Natural killer cell (primary cell): ENCODE results near the gene SRPK2. TPM values are rescaled to one million over a fixed set of nuclear protein-coding genes. Genes with fewer than 3 reads are reported as not detected.

Source experiments
- ATAC-seq, 3 donors: fragments of 150-1000 bp in 2 of 3; fragments of 200-7000 bp in 1 of 3; cut with Tn5 transposase; 1 replicate in 1 of 3; 2 replicates in 2 of 3; pipeline ENCODE4 v1.10.0; 2021; ENCODE audit warnings: mild to moderate bottlenecking in 2 of 3, moderate library complexity in 2 of 3
- DNase-seq, 2 donors: peaks; one replicate each; pipeline versions ENCODE4 v3.0.0 to v3.0.0-alpha.2; 2013 to 2021; ENCODE audit warnings: mixed read lengths in 1 of 2
- H3K27ac ChIP-seq: one replicate; pipeline ENCODE4 v1.5.1; 2013; ENCODE audit warnings: mild to moderate bottlenecking, low read length
- H3K27me3 ChIP-seq: one replicate; pipeline ENCODE4 v1.6.1; 2013; ENCODE audit warnings: low read length; ENCODE audit not compliant: control insufficient read depth, insufficient read depth
- H3K36me3 ChIP-seq: one replicate; pipeline ENCODE4 v1.6.1; 2013; ENCODE audit warnings: low read length; ENCODE audit not compliant: control insufficient read depth, insufficient read depth
- H3K4me1 ChIP-seq: one replicate; pipeline ENCODE4 v1.6.1; 2013; ENCODE audit warnings: low read length; ENCODE audit not compliant: control insufficient read depth, insufficient read depth
- H3K4me3 ChIP-seq: one replicate; pipeline ENCODE4 v1.5.1; 2013; ENCODE audit warnings: low read length
- H3K9me3 ChIP-seq: one replicate; pipeline ENCODE4 v1.6.1; 2013; ENCODE audit warnings: low read length; ENCODE audit not compliant: control insufficient read depth, insufficient read depth
- H3K27ac Mint-ChIP-seq, 2 donors: one replicate each; pipeline ENCODE4 v1.8.0; 2022; ENCODE audit warnings: mild to moderate bottlenecking in 2 of 2, mixed read lengths in 2 of 2, moderate library complexity in 1 of 2
- H3K27me3 Mint-ChIP-seq, 2 donors: one replicate each; pipeline ENCODE4 v1.8.0; 2022; ENCODE audit warnings: low read depth in 2 of 2, mixed read lengths in 2 of 2
- H3K36me3 Mint-ChIP-seq: one replicate; pipeline ENCODE4 v1.8.0; 2022; ENCODE audit warnings: mixed read lengths
- H3K4me1 Mint-ChIP-seq, 2 donors: one replicate each; pipeline ENCODE4 v1.8.0; 2022; ENCODE audit warnings: mixed read lengths in 2 of 2
- H3K4me3 Mint-ChIP-seq: one replicate; pipeline ENCODE4 v1.8.0; 2022; ENCODE audit warnings: mild to moderate bottlenecking, moderate library complexity, mixed read lengths
- H3K9me3 Mint-ChIP-seq, 2 donors: one replicate each; pipeline ENCODE4 v1.8.0; 2022; ENCODE audit warnings: mixed read lengths in 2 of 2
- CTCF ChIP-seq: fragments of 200-600 bp; IDR thresholded peaks from one replicate; pipeline ENCODE4 v1.8.0; 2022; ENCODE audit warnings: antibody characterized with exemption
- WGBS: methylation state at CpG from one replicate; pipeline ENCODE4 v1.1.7; 2013; ENCODE audit warnings: missing lambda C conversion rate; ENCODE audit not compliant: insufficient coverage; 5-methylcytosine and 5-hydroxymethylcytosine counted together
- intact Hi-C: fragments of 100-400 bp; cut with micrococcal nuclease; formaldehyde crosslinking; loops from one replicate; pipeline ENCODE4 v1.14.2; 2022
- total RNA-seq, 4 donors: library from RNA; stranded (reverse); fragments of 120-200 nt in 1 of 4; gene quantifications; one replicate each; pipeline versions ENCODE4 v1.2.3 to v1.2.4, GENCODE V29; 2013 to 2022

SRPK2 gene
- total RNA-seq, 3 donors from 2014 or later (not counting 1 experiment from before 2014, with no cell fraction given), result 103 to 121 (median 108) TPM

DNA sequence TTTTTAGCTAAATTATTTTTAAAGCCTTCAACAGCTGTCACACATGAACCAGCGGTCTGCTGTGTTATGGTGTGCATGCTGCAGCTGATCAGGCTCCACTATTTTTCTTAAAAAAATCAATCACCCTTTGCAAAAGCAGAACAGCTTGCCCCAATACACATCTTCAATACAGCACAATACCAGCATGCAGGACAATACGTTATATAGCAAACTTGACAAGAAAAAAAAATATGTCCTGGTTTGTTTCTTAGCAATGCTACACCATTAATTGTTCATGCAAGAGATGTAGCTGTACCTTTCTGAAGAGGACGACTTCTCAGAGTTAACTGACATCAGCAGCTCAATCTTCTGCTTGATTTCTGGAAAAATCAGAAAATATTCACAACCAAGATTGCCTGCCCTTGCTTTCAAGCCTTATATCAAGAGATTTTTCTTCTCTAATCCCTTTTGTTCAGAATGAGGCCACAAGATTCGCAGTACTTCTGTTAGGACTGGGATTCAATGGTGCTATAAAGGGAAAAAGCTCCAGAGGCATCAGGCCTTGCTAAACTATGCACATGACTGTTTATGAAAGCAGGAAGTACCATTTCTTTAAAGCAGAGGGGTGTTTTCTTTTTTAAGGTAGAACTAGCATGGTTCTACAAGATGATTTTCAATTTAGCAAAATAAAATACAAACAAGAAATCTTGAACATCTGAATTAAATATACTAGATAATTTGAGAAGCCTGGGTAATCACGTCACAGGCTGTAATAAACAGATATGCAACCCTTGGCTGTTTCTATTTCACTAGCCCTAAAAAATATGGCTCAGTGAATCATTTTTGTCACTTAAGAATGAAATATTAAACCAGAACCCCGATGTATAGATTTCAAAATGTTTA, 120.0 kb downstream of the SRPK2 start:
- 5% methylated on average over 5 of the region's 6 CpGs for WGBS
- Histone ChIP-seq H3K27ac (peak overlapping the region; percentile 59), H3K4me3 (peak overlapping the region; percentile 52), H3K36me3 (no peaks in the 10 kb centered on the region), H3K27me3 (no peaks in the 10 kb centered on the region), H3K9me3 (no peaks in the 10 kb centered on the region), H3K4me1 (peaks cover 5% of the 10 kb centered on the region)
- peak; percentile 66 to 76 (median 72) for ATAC-seq
- TF ChIP-seq CTCF, result no peak
- intact Hi-C loops, result loop anchor here (5.0 to 10.0 kb wide), 3 partner anchors 39 to 84 kb away; no protein-coding TSS in a partner anchor
- DNase-seq, result peak in 1 of 2 donors; percentile 58
- peaks cover 77 to 89% of the 10 kb centered on the region in 2 donors for H3K4me1 Mint-ChIP-seq
- peak overlapping the region; percentile 92 to 94 for H3K27ac Mint-ChIP-seq
- H3K36me3 Mint-ChIP-seq, result no peaks in the 10 kb centered on the region
- H3K9me3 Mint-ChIP-seq, result no peaks in the 10 kb centered on the region
- no peaks in the 10 kb centered on the region for H3K27me3 Mint-ChIP-seq
- peak overlapping the region; percentile 97 for H3K4me3 Mint-ChIP-seq

DNA sequence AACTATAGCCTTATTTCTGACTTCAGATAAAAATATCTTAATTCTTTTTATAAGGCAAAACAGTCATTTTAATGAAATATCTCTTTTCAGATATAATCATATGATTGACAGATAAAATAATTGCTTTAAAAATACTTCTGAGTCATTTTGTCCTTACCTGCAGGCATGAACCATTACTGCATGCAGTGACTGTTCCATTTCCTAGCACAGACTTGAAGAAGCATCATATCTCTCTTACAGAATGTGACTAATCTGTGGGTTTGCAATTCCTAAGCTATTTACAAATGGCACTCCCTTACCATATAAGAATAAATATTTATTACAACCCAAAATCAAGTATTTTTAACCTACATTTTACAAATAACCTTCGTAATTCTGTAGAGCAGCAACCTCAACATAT, 120.7 kb downstream of the SRPK2 start:
- DNase-seq (peak in 1 of 2 donors; percentile 38), ATAC-seq (peak; percentile 49 to 74 (median 59))
- Histone ChIP-seq H3K27ac (peak overlapping the region; percentile 59), H3K27me3 (no peaks in the 10 kb centered on the region), H3K36me3 (no peaks in the 10 kb centered on the region), H3K4me1 (peaks cover 5% of the 10 kb centered on the region), H3K4me3 (peak overlapping the region; percentile 52), H3K9me3 (no peaks in the 10 kb centered on the region)
- Mint-ChIP-seq H3K4me3 (peak overlapping the region; percentile 97), H3K27ac (peak overlapping the region; percentile 92 to 94), H3K27me3 (no peaks in the 10 kb centered on the region), H3K4me1 (peaks cover 76 to 89% of the 10 kb centered on the region in 2 donors), H3K9me3 (no peaks in the 10 kb centered on the region), H3K36me3 (no peaks in the 10 kb centered on the region)
- intact Hi-C loops, result loop anchor here (5.0 to 10.0 kb wide), 3 partner anchors 39 to 84 kb away; no protein-coding TSS in a partner anchor
- no peak for TF ChIP-seq CTCF
- WGBS, result 0% methylated on average over 1 of the region's 1 CpG

GRCh38 chr7:105267244-105267643, 121.5 kb downstream of the SRPK2 start:
- Histone ChIP-seq H3K27me3 (no peaks in the 10 kb centered on the region), H3K27ac (peak overlapping the region; percentile 49), H3K36me3 (no peaks in the 10 kb centered on the region), H3K4me1 (peaks cover 5% of the 10 kb centered on the region), H3K9me3 (no peaks in the 10 kb centered on the region), H3K4me3 (peak overlapping the region; percentile 52)
- intact Hi-C loops, result loop anchor here (5.0 to 10.0 kb wide), 3 partner anchors 40 to 85 kb away; no protein-coding TSS in a partner anchor
- H3K9me3 Mint-ChIP-seq, result no peaks in the 10 kb centered on the region
- peak; percentile 23 to 66 (median 52) for ATAC-seq
- DNase-seq, result peak in 1 of 2 donors; percentile 27
- TF ChIP-seq CTCF, result no peak
- H3K27ac Mint-ChIP-seq, result peak overlapping the region; percentile 92 to 94
- WGBS, result 19% methylated on average over 1 of the region's 1 CpG
- no peaks in the 10 kb centered on the region for H3K36me3 Mint-ChIP-seq
- H3K27me3 Mint-ChIP-seq, result no peaks in the 10 kb centered on the region
- peaks cover 74 to 88% of the 10 kb centered on the region in 2 donors for H3K4me1 Mint-ChIP-seq
- H3K4me3 Mint-ChIP-seq, result peak overlapping the region; percentile 88
